Activated CD4-positive, alpha-beta T cell treated with anti-CD3 and anti-CD28 coated beads for 4 hours (primary cell): ENCODE data around the gene EMSY.

Source experiments
- DNase-seq, 2 donors: peaks; one replicate each; pipeline ENCODE4 v3.0.0-alpha.2; 2020

Gene EMSY

GRCh38 chr11:76459846-76460245 is 15.0 kb downstream of the EMSY start:
- DNase-seq, result no peak

DNA sequence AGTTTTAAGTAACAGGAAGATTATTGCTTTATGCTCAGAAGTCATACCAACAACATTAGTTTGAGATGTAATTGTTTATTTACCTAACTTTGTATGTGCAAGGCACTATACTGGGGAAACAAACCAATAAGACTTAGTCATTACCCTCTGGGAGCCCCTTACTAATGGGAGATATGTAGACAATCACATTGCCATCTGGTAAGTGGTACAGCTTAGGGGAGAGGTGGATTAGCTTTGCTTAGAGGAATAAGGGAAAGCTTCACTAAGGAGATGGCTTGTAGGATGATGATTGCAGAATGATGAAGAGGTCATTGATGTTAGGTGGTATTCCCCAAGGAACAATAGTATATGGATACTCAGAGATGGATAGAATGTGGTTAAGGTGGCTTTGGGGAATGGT is 17.5 kb downstream of the EMSY start:
- DNase-seq, result no peak

DNA sequence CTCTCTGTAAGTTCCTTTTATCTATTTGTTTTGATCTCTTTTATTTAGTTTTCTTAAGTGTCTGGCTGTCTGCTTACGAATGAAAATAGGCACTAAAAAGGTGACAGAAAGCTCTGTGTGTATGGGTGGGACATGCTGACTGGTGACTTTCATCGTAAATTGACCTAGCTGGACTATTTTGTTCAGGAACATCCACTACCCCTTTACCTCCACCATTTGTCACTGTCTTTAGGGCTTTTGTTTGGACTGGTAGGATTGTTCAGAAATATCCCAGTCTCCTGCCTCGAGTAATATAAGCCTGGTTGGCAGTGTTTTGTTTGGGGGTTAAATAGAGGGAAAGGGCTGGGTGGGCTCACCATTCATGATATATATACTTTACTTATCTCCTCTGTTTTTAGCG is 20.9 kb downstream of the EMSY start:
- DNase-seq, result no peak

- no peak for DNase-seq
Observed at GRCh38 chr11:76466666-76467065, 21.8 kb downstream of the EMSY start.

DNA sequence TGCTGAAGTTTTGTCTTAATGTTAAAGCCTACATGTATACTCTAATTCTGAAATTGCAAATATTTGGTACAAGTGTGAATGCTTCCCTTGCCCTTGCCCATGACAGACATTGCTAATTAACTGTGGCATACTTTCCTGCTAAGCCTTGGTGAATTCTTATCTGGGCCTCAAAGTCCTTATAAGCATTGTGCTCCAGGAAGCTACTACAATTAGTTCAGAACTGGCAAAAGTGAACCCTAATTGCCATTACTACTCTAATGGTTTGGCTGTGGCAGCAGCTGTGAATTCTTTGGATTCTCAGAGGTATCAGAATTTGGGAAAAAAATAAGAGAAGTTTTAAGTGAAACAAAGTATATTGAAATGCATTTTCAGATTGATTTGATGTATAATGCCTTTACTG is 24.3 kb downstream of the EMSY start:
- DNase-seq, result no peak

GRCh38 chr11:76471382-76471781 is 26.6 kb downstream of the EMSY start:
- DNase-seq, result no peak

- DNase-seq, result no peak
Observed at GRCh38 chr11:76480241-76480640, 35.4 kb downstream of the EMSY start.

DNA sequence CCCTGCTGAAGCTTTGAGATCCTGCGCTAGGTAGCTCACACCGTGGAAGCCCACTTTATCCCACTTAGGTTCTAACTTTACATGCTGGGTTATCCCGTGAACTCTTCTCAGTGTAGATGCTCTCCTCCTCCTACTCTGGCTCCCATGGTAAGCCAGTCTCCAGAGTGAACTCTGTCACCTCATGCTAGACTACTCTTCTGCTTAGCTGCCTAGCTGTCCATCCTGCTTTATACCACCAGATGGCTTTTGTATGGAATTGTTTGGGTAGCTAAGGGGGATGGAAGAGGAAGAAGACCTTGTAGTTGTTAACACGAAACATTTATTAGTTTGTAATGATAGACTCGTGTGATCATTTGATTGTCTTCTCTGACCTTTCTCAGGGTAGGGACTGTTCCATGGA is 46.8 kb downstream of the EMSY start:
- DNase-seq, result no peak

- no peak for DNase-seq
Observed at GRCh38 chr11:76493040-76493439, 48.2 kb downstream of the EMSY start.

GRCh38 chr11:76493626-76494539 is 49.1 kb downstream of the EMSY start:
- DNase-seq, result no peak

DNA sequence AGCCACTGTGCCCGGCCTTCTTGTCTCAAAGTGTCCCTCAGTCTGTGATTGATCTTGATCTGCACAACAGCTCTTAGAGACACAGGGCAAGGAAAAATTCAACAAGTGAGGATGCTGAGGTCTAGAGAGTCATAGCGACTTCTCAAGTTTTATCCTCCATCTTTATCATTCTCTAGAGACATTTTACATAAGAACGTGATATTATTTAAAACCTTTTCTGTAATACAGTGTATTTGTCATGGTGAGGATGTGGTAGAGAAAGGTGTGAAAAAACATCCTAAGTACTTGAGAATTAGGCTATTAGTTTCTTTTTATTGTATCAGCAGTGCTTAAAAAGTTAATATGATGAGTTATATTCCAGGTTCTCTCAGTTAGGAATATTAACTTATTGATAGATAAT is 50.2 kb downstream of the EMSY start:
- no peak for DNase-seq

GRCh38 chr11:76496174-76496573 is 51.4 kb downstream of the EMSY start:
- no peak for DNase-seq

- no peak for DNase-seq
Observed at GRCh38 chr11:76501526-76502202, 56.8 kb downstream of the EMSY start.

- no peak for DNase-seq
Observed at GRCh38 chr11:76506833-76507232, 62.0 kb downstream of the EMSY start.

DNA sequence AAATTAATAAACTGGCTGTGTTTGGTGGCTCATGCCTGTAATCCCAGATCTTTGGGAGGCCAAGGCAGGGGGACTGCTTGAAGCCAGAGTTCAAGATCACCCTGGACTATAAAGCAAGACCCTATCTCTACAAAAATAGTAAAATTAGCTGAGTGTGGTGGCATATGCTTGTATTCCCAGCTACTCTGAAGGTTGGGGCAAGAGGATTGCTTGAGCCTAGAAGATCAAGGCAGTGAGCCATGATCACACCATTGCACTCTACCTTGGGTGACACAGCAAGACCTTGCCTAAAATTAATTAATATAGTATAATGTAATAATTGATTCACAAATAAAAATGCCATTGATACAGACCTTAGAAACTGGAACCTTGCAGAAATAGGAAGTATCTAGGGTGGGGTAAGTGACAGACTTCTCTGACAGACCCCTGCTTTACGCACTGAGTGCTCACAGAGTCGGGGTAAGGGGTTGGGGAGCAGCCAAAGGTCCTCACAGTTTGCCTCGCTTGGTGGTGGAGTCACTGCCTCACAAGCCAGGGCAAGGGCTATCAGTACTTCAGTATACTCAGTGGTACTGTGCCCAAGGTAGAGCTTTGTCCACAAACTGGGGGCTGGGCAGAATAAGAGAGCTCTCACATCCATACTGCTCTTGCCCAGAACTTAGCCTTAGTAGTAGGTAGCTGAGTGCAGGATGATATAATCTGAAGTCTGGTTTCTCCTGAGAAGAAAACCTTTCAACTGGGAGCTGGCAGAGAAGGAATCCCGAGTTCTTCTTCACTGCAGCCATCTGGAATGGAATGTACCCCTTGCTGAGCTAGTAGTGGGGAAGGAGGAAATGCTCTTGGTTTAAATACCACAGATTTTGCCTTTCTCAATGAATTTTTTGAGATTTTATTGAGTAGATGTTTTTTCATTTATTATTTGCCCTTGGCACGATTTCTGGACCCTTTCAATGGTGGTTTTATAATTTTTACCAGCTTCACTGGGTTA is 65.5 kb downstream of the EMSY start:
- no peak for DNase-seq

GRCh38 chr11:76512851-76513653 is 68.2 kb downstream of the EMSY start:
- no peak for DNase-seq

GRCh38 chr11:76513654-76514034 is 68.8 kb downstream of the EMSY start:
- no peak for DNase-seq

DNA sequence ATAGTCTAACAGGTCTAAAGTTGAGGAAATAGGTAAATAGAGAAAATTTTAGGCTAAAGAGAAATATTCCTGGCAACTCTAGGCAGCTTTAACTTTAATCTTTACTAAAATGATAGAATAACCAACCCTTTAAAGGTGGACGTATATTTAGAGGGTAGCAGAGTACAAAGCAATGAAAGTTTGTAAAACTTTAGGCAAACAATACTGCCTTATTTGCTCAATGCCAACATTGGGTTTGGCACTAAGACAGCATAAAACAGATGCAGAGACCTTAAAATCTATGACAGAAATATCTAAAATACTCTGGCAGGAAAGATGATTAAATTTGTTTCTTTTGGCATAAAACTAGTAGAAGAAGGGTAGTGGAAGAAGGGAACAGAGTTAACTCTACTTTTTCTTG is 70.7 kb downstream of the EMSY start:
- DNase-seq, result no peak

DNA sequence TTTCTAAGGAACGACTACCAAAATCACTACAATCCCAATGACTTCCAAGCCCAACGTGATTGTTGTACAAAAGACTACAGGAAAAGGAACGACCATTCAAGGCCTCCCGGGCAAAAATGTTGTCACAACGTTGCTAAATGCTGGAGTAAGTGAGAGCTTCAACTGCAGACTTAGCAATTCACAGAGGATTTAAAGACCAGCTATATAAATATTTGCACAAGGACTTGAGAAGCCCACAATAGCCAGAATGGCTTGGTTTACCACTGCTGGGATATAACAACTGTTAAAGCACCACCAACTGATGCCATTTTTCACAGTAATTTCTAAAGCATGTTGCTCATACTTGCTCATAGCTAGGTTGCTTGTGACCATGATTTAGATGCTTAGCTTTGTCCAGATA is 78.3 kb downstream of the EMSY start:
- DNase-seq, result no peak

GRCh38 chr11:76523786-76524436 is 79.1 kb downstream of the EMSY start:
- DNase-seq, result no peak

- DNase-seq, result no peak
Observed at GRCh38 chr11:76524461-76524860, 79.6 kb downstream of the EMSY start.

GRCh38 chr11:76524919-76525318 is 80.1 kb downstream of the EMSY start:
- no peak for DNase-seq
